LoVo (cell line): ENCODE data around the gene NOL9.
A peak's percentile ranks its signal among the peaks of the same experiment; 100 is the strongest.

Source experiments
- DNase-seq: peaks from one replicate; pipeline ENCODE4 v3.0.0-alpha.2; 2016; ENCODE audit warnings: low spot score

The NOL9 gene

GRCh38 chr1:6590046-6590445 is 35.7 kb upstream of the NOL9 start:
- DNase-seq, result no peak

- DNase-seq, result no peak
Measured at GRCh38 chr1:6588893-6589520, 34.7 kb upstream of the NOL9 start.

- no peak for DNase-seq
Measured at GRCh38 chr1:6588128-6588892, 34.0 kb upstream of the NOL9 start.

GRCh38 chr1:6587261-6588005 is 33.1 kb upstream of the NOL9 start:
- DNase-seq, result no peak

DNA sequence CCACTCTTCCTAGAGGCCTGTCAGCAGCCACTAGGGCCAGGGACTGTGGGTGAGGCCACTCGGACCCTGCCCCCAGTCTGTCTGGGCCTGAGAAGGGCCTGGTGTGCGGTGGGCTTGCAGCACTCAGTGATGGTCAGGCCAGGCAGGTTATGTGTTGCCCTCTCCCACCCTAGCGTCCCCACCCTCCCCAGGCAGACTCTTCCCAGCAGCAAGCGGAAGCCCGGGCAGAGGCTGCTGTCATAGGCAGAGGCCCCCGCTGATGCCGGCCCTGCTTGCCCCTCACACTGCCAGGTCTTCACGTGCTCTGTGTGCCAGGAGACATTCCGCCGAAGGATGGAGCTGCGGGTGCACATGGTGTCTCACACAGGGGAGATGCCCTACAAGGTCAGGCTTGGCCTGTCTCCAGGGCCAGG is 32.1 kb upstream of the NOL9 start:
- no peak for DNase-seq

- no peak for DNase-seq
Measured at GRCh38 chr1:6585841-6586240, 31.5 kb upstream of the NOL9 start.

DNA sequence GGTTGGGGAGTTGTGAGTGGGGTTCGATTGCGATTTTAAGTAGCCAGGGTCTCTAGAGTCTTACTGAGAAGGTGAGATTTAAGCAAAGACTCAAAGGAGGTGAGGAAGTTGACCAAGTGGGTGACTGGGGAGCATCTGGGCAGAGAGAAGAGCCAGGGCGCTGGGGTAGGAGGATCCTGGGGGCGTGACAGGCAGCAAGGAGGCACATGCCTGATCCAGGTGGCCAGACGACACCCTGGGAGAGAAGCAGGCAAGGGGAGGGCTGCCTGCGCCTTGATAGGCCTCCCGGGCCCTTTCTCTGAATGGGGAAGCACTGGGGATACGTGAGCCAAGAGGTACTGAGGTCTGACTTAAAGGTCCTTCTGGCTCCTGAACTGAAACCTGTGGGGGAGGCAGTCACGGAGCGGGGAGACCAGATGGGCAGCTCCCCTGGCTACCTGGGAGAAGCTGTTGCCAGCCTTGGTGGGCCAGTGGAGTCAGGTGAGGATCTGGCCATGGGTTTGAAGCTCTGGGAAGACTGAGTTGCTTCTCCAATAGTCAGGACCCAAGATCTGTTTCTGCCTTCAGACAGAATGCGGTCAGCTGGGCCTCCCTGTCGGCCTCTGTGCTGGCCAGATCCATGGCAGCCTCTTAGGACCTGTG is 30.9 kb upstream of the NOL9 start:
- DNase-seq, result no peak

DNA sequence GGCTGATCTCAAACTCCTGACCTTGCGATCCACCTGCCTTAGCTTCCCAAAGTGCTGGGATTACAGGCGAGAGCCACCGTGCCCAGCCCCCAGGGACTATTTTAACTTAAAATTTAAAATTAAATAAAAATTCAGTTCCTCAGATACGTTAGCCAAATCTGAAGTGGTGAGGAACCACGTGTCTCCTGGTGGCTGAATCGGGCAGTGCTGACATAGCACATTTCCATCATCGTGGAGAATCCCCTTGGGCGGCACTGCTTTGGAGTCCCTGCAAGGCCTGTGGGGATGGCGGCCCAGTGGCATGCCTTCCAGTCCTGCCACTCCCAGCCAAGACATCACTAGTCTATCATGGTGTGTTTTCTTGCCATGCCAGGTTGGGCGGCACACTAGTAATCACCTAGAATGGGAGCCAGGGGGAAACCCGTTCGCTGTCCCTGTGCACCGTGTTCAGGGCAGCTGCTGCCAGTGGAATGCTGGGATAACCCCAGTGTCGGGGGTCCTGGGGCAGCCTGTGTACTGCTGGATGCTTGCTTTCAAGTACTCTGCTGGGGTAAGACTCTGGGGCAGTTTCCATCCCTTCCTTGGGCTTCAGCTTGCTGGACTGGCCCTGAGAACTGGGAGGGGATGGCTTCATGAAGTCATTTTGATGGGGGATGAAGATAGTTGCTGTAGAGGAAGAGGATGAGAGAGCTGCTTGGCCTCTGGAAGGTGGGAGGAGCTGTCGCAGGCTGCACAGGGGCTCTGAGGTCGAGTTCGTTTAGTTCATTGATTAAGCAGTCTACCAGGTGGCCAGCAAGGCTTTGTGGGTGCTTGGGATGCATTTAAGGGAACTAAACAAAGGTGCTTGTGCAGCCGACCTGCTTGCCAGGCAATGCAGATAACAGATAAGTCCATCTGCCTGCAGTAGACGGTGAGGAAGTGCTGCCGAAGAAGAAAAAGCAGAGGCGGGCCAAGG is 30.1 kb upstream of the NOL9 start:
- no peak for DNase-seq

DNA sequence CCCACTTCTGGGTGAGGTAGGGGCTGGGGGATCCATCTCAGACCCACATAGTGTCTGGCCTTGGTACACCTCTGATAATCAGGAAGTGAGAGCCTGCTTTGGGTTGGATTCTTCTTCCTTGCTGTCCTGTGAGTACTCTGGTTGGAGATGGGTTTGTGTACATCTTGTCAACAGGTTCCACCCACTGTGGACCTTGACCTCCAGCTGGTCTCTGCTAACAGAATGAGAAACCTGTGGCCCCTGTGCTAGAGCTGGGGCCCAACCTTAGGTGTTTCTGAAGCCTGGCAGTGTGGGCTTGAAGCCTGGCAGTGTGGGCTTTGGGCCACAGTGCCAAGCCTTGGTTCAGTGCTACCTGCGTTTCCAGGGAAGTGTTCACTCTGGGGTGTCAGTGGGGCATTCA is 28.1 kb upstream of the NOL9 start:
- DNase-seq, result peak; percentile 39

- no peak for DNase-seq
Measured at GRCh38 chr1:6581561-6582305, 27.4 kb upstream of the NOL9 start.

DNA sequence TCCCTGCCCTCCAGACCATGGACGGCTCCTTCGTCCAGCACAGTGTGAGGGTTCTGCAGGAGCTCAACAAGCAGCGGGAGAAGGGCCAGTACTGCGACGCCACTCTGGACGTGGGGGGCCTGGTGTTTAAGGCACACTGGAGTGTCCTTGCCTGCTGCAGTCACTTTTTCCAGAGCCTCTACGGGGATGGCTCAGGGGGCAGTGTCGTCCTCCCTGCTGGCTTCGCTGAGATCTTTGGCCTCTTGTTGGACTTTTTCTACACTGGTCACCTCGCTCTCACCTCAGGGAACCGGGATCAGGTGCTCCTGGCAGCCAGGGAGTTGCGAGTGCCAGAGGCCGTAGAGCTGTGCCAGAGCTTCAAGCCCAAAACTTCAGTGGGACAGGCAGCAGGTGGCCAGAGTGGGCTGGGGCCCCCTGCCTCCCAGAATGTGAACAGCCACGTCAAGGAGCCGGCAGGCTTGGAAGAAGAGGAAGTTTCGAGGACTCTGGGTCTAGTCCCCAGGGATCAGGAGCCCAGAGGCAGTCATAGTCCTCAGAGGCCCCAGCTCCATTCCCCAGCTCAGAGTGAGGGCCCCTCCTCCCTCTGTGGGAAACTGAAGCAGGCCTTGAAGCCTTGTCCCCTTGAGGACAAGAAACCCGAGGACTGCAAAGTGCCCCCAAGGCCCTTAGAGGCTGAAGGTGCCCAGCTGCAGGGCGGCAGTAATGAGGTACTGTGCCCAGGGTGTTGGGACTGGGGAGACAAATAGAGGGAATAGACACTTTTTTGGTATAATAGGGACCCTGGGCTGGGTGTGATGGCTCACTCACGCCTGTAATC is 26.5 kb upstream of the NOL9 start:
- no peak for DNase-seq

DNA sequence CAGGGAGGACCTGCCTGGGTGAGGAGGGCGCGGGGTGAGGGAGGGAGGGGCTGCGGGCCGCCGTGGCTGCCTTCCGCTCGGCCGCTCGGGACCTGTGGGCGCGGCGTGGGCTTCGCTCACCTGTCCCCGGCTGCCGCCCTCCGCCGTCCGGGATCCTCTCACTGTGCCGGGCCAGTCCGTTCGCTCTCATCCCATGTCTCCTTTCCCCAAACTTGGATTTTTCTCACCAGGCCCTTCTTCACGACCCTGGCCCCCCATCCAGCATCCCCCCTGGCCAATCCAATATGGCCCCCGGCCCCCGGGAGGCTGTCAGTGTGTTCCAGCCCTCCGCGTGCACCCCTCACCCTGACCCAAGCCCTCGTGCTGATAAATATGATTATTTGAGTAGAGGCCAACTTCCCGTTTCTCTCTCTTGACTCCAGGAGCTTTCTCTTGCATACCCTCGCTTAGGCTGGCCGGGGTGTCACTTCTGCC is 25.8 kb upstream of the NOL9 start:
- DNase-seq, result no peak

GRCh38 chr1:6579374-6580118 is 25.2 kb upstream of the NOL9 start, which contains the start of gene ZBTB48:
Gene ZBTB48 (plus strand): TSS chr1:6579994. CDS start chr1:6580610, 616 bp downstream.
- DNase-seq, result peak; percentile 97

- no peak for DNase-seq
Measured at GRCh38 chr1:6578624-6579373, 24.5 kb upstream of the NOL9 start.

- no peak for DNase-seq
Measured at GRCh38 chr1:6577831-6578525, 23.7 kb upstream of the NOL9 start.

- no peak for DNase-seq
Measured at GRCh38 chr1:6574818-6575217, 20.5 kb upstream of the NOL9 start.

- DNase-seq, result no peak
Measured at GRCh38 chr1:6574025-6574620, 19.8 kb upstream of the NOL9 start.
